ENCODE measurements around the gene CFD. TPM values are rescaled to one million over a fixed set of nuclear protein-coding genes. Genes with fewer than 3 reads are reported as not detected.

CFD gene
- total and polyA plus RNA-seq, 9 donors, result 3.8 to 335 (median 39.2) TPM

DNA sequence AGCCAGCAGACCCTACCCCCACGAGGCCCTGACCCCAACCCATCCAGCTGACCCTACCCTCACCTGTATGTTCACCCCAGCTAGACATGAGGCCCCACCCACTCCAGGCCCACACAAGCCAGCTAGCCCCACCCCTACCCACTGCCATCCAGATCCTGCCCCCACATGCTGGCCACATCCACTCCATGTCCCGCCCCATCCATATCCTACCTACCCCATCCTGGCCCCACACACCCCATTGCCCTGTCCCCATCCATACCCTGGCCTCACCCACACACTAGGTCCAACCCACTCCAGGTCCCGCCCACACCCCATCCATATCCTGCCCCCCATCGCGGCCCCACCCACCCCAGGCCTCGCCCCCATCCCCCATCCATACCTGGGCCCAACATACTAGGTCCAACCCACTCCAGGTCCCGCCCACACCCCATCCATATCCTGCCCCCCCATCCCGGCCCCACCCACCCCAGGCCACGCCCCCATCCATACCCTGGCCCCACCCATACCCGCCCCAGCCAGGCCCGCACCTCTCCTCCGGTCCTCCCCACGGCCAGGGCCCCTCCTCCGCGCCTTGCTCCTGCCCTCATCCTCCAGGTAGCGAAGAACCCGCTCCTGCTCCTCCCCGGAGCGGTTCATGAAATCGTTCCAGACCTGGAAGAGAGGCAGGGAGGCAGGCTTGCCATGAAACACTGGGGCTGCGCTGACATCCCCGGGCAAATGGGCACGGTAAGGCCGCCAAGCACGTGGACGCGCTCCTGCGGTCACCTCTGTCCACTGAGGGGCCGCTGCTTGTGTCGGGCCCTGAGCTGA lies 41.0 kb downstream of the CFD start:
- TF ChIP-seq, protein P1, sequence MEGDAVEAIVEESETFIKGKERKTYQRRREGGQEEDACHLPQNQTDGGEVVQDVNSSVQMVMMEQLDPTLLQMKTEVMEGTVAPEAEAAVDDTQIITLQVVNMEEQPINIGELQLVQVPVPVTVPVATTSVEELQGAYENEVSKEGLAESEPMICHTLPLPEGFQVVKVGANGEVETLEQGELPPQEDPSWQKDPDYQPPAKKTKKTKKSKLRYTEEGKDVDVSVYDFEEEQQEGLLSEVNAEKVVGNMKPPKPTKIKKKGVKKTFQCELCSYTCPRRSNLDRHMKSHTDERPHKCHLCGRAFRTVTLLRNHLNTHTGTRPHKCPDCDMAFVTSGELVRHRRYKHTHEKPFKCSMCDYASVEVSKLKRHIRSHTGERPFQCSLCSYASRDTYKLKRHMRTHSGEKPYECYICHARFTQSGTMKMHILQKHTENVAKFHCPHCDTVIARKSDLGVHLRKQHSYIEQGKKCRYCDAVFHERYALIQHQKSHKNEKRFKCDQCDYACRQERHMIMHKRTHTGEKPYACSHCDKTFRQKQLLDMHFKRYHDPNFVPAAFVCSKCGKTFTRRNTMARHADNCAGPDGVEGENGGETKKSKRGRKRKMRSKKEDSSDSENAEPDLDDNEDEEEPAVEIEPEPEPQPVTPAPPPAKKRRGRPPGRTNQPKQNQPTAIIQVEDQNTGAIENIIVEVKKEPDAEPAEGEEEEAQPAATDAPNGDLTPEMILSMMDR (IDR thresholded peaks at IDR 0.05), result no peak
- no peak for TF ChIP-seq EP300 (IDR thresholded peaks at IDR 0.05)
- TF ChIP-seq POLR2A (IDR thresholded peaks at IDR 0.05), result no peak
- 79 to 87% (median 79%) methylated on average over 18 to 30 of the region's 30 CpGs for WGBS, 3 donors
- no peak for DNase-seq
- intact Hi-C loops (cut with DNase I), result no loop called here
- Histone ChIP-seq H3K9me3 (no peaks in the 10 kb centered on the region), H3K36me3 (no peaks in the 10 kb centered on the region), H3K4me1 (ENCODE audit: insufficient read depth) (no peaks in the 10 kb centered on the region), H3K4me3 (no peak overlapping the region), H3K27me3 (no peaks in the 10 kb centered on the region), H3K27ac (no peak overlapping the region)

DNA sequence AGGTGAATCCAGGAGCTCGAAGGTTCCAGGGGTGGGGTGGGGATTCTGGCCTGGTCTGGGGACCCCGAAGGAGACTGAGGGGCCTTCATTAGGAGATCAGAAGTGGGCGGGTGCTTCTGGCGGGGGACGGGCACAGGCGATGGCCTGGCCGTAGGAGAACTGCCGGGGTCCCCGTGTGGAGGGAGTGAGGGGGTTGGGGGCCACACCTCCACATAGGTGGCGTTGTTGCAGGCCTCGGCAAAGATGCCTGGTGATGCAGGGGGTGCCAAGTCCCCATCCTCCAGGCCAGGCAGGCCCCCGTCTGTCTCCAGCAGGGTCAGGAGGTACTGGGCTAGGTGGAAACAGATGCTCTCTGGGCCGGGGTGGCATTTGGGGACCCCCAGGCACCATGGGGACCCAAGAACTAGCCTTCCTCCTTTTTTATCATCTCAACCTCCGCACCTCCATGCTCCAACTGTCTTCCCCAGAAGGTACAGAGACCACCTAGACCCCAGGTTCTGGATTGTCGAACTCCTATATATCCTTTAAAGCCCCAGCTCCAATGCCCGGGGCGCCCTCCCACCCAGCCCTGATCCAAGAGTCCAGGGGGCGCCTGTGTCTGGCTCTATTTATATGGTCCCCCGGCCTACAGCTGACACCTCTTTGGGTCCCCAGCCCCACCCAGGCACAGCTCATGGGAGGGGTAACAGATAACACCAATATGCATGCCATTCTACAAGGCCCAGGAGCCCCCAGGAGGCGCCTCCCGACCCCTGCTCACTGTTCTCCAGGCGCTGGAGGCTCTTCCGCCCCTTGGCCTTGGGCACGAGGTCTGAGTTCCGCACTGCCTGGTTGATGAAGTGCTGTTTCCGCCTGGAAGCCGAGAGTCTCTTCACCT lies 42.0 kb downstream of the CFD start:
- no peaks in the 10 kb centered on the region for H3K9me3 ChIP-seq
- no peak overlapping the region for H3K4me3 ChIP-seq
- H3K27me3 ChIP-seq, result no peaks in the 10 kb centered on the region
- no peaks in the 10 kb centered on the region for H3K36me3 ChIP-seq
- TF ChIP-seq POLR2A (IDR thresholded peaks at IDR 0.05) (no peak), EP300 (IDR thresholded peaks at IDR 0.05) (no peak)
- TF ChIP-seq, protein P1 (IDR thresholded peaks at IDR 0.05), result no peak
- no peak overlapping the region for H3K27ac ChIP-seq
- DNase-seq, result no peak
- 86 to 96% (median 89%) methylated on average over 26 to 27 of the region's 27 CpGs for WGBS, 3 donors
- no peaks in the 10 kb centered on the region for H3K4me1 ChIP-seq (ENCODE audit: insufficient read depth)
- intact Hi-C loops (cut with DNase I), result no loop called here

DNA sequence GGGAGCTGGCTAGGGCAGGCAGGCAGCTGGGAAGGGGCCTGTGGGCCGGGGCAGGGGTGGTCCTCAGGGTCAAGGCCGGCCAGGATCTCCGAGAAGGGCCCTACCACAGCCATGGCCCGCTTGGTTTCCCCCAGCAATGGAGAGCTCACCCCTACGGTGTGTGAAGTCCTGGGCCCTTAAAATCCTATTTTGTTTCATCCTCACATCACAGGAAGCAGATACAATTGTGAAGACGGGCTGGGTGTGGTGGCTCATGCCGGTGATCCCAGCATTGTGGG lies 42.6 kb downstream of the CFD start:
- Histone ChIP-seq H3K27me3 (no peaks in the 10 kb centered on the region), H3K4me1 (ENCODE audit: insufficient read depth) (no peaks in the 10 kb centered on the region), H3K27ac (no peak overlapping the region), H3K9me3 (no peaks in the 10 kb centered on the region), H3K36me3 (no peaks in the 10 kb centered on the region), H3K4me3 (no peak overlapping the region)
- TF ChIP-seq POLR2A (IDR thresholded peaks at IDR 0.05) (no peak), EP300 (IDR thresholded peaks at IDR 0.05) (no peak)
- TF ChIP-seq, protein P1 (IDR thresholded peaks at IDR 0.05), result no peak
- DNase-seq, result no peak
- intact Hi-C loops (cut with DNase I), result no loop called here
- WGBS, 3 donors, result 84 to 91% (median 86%) methylated on average over 7 of the region's 7 CpGs

DNA sequence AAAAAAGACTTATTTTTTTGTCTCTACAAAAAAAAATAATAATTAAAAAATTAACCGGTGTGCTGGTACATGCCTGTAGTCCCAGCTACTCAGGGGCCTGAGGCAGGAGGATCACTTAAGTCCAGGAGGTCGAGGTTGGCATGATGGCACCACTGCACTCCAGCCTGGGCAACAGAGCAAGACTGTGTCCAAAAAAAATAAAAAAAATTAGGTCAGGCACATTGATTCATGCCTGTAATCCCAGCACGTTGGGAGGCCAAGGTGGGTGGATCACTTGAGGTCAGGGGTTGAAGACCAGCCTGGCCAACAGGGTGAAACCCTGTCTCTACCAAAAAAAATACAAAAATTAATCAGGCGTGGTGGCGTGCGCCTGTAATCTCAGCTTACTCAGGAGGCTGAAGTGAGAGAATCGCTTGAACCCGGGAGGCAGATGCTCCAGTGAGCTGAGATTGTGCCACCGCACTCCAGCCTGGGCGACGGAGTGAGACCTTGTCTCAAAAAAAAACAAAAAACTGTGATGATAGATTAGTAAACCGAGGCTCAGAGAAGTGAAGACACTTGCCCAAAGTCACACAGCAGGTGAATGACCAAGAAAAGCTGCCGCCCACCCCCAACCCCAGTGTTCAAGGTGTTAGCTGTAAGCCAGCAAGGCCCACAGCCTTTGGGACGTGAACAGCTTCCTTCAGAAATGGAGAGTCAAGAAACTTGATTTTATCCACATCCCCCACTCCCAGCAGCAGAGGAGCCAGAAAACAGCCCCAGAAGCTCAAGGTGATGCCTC lies 43.2 kb downstream of the CFD start:
- no peaks in the 10 kb centered on the region for H3K9me3 ChIP-seq
- no peak overlapping the region for H3K4me3 ChIP-seq
- 89 to 91% (median 90%) methylated on average over 14 of the region's 14 CpGs for WGBS, 3 donors
- no peak for DNase-seq
- H3K36me3 ChIP-seq, result no peaks in the 10 kb centered on the region
- TF ChIP-seq POLR2A (IDR thresholded peaks at IDR 0.05), result no peak
- no peak for TF ChIP-seq EP300 (IDR thresholded peaks at IDR 0.05)
- TF ChIP-seq, protein P1 (IDR thresholded peaks at IDR 0.05), result no peak
- no peaks in the 10 kb centered on the region for H3K4me1 ChIP-seq (ENCODE audit: insufficient read depth)
- intact Hi-C loops (cut with DNase I), result no loop called here
- no peak overlapping the region for H3K27ac ChIP-seq
- no peaks in the 10 kb centered on the region for H3K27me3 ChIP-seq

Measured in ovary (tissue), 9 donors.